ENCODE measurements around the gene ADGRL4.
"Not testable (repeated sequence)": the region's sequence is repeated elsewhere in the genome, so short reads cannot be mapped to it uniquely, and the experiment has no call there.

Gene ADGRL4

GRCh38 chr1:78894811-78895210, 111.7 kb downstream of the ADGRL4 start:
- TF ChIP-seq CTCF (IDR thresholded peaks at IDR 0.05; ENCODE audit: insufficient read depth, missing control alignments): no peak
- DNase-seq (ENCODE audit: insufficient read length, low spot score) (no peak), FAIRE-seq (no peak)

- FAIRE-seq (no peak), DNase-seq (ENCODE audit: insufficient read length, low spot score) (no peak)
- TF ChIP-seq CTCF (IDR thresholded peaks at IDR 0.05; ENCODE audit: insufficient read depth, missing control alignments): no peak
Observed at GRCh38 chr1:78892260-78892840, 114.2 kb downstream of the ADGRL4 start.

GRCh38 chr1:78887458-78887857, 119.1 kb downstream of the ADGRL4 start:
- no peak for TF ChIP-seq CTCF (IDR thresholded peaks at IDR 0.05; ENCODE audit: insufficient read depth, missing control alignments)
- DNase-seq (ENCODE audit: insufficient read length, low spot score): no peak
- no peak for FAIRE-seq

- TF ChIP-seq CTCF (IDR thresholded peaks at IDR 0.05; ENCODE audit: insufficient read depth, missing control alignments): no peak
- no peak for DNase-seq (ENCODE audit: insufficient read length, low spot score)
- no peak for FAIRE-seq
Observed at GRCh38 chr1:78884685-78885452, 121.7 kb downstream of the ADGRL4 start.

- DNase-seq (ENCODE audit: insufficient read length, low spot score): no peak
- FAIRE-seq: no peak
- no peak for TF ChIP-seq CTCF (IDR thresholded peaks at IDR 0.05; ENCODE audit: insufficient read depth, missing control alignments)
Observed at GRCh38 chr1:78880223-78880622, 126.3 kb downstream of the ADGRL4 start.

GRCh38 chr1:78875986-78876385, 130.5 kb downstream of the ADGRL4 start:
- DNase-seq (ENCODE audit: insufficient read length, low spot score); FAIRE-seq: not testable (repeated sequence)

- FAIRE-seq; DNase-seq (ENCODE audit: insufficient read length, low spot score): not testable (repeated sequence)
Observed at GRCh38 chr1:78872801-78873200, 133.7 kb downstream of the ADGRL4 start.

- FAIRE-seq (no peak), DNase-seq (ENCODE audit: insufficient read length, low spot score) (no peak)
- no peak for TF ChIP-seq CTCF (IDR thresholded peaks at IDR 0.05; ENCODE audit: insufficient read depth, missing control alignments)
Observed at GRCh38 chr1:78871249-78871648, 135.3 kb downstream of the ADGRL4 start.
